ENCODE results near the gene SPRR2B. TPM values are rescaled to one million over a fixed set of nuclear protein-coding genes. Genes with fewer than 3 reads are reported as not detected.
"Not testable (repeated sequence)": the region's sequence is repeated elsewhere in the genome, so short reads cannot be mapped to it uniquely, and the experiment has no call there.

The SPRR2B gene
- not detected for total RNA-seq
- long read RNA-seq, donor 1 = 0 reads
- long read RNA-seq, donor 2 = 0 reads

- no peak within 1 kb of the TSS for H3K4me3 ChIP-seq
These were observed at the start of gene SPRR2B for GRCh38 chr1:153071511-153071910. Gene SPRR2B, minus strand, starts transcription at chr1:153071611. Its CDS starts 772 bp downstream, at chr1:153070839.

GRCh38 chr1:153120945-153121344 lies 49.5 kb upstream of the SPRR2B start:
- H3K4me1 ChIP-seq (ENCODE audit: low read depth) = no peaks in the 10 kb centered on the region
- H3K9me3 ChIP-seq = no peaks in the 10 kb centered on the region
- DNase-seq (no peak), ATAC-seq (no peak)
- TF ChIP-seq CTCF (IDR thresholded peaks at IDR 0.05) = no peak
- H3K36me3 ChIP-seq (ENCODE audit: low read depth) = no peaks in the 10 kb centered on the region
- H3K4me3 ChIP-seq = no peak overlapping the region
- intact Hi-C loops (cut with DNase I, micrococcal nuclease) = no loop called here

More at GRCh38 chr1:153071511-153071910, at the start of gene SPRR2B:
- no peaks in the 10 kb centered on the region for H3K36me3 ChIP-seq (ENCODE audit: low read depth)
- DNase-seq (no peak), ATAC-seq (no peak)
- no peaks in the 10 kb centered on the region for H3K9me3 ChIP-seq
- H3K4me1 ChIP-seq (ENCODE audit: low read depth) = no peaks in the 10 kb centered on the region
- intact Hi-C loops (cut with DNase I, micrococcal nuclease) = no loop called here
- no peak for TF ChIP-seq CTCF (IDR thresholded peaks at IDR 0.05)

- TF ChIP-seq CTCF (IDR thresholded peaks at IDR 0.05) = no peak
These were observed 48.1 kb upstream of the SPRR2B start for GRCh38 chr1:153119491-153119971.

GRCh38 chr1:153115264-153115663 lies 43.9 kb upstream of the SPRR2B start:
- H3K4me1 ChIP-seq (ENCODE audit: low read depth); H3K9me3 ChIP-seq; H3K4me3 ChIP-seq; intact Hi-C loops (cut with DNase I, micrococcal nuclease); ATAC-seq; H3K36me3 ChIP-seq (ENCODE audit: low read depth); DNase-seq: not testable (repeated sequence)

More at GRCh38 chr1:153119491-153119971, 48.1 kb upstream of the SPRR2B start:
- Histone ChIP-seq H3K36me3 (ENCODE audit: low read depth) (no peaks in the 10 kb centered on the region), H3K9me3 (no peaks in the 10 kb centered on the region), H3K4me1 (ENCODE audit: low read depth) (no peaks in the 10 kb centered on the region), H3K4me3 (no peak overlapping the region)
- no peak for DNase-seq
- intact Hi-C loops (cut with DNase I, micrococcal nuclease) = no loop called here
- ATAC-seq = no peak

- H3K4me1 ChIP-seq (ENCODE audit: low read depth) = no peaks in the 10 kb centered on the region
- DNase-seq = no peak
- TF ChIP-seq CTCF (IDR thresholded peaks at IDR 0.05) = no peak
- H3K4me3 ChIP-seq = no peak within 1 kb of the TSS
- ATAC-seq = no peak
- H3K36me3 ChIP-seq (ENCODE audit: low read depth) = no peaks in the 10 kb centered on the region
- intact Hi-C loops (cut with DNase I, micrococcal nuclease) = no loop called here
- no peaks in the 10 kb centered on the region for H3K9me3 ChIP-seq
These were observed 42.0 kb upstream of the SPRR2B start, which contains the start of gene SPRR2F for GRCh38 chr1:153113416-153113815. Gene SPRR2F, minus strand, starts transcription at chr1:153113516. Its CDS starts 783 bp downstream, at chr1:153112733.

GRCh38 chr1:153112454-153112853 lies 41.0 kb upstream of the SPRR2B start:
- H3K4me1 ChIP-seq (ENCODE audit: low read depth); H3K36me3 ChIP-seq (ENCODE audit: low read depth); H3K9me3 ChIP-seq; H3K4me3 ChIP-seq; ATAC-seq; intact Hi-C loops (cut with DNase I, micrococcal nuclease); DNase-seq: not testable (repeated sequence)

GRCh38 chr1:153100245-153100644 lies 28.8 kb upstream of the SPRR2B start:
- no peaks in the 10 kb centered on the region for H3K4me1 ChIP-seq (ENCODE audit: low read depth)
- no peak for DNase-seq
- intact Hi-C loops (cut with DNase I, micrococcal nuclease) = no loop called here
- TF ChIP-seq CTCF (IDR thresholded peaks at IDR 0.05) = no peak
- H3K4me3 ChIP-seq = no peak overlapping the region
- no peak for ATAC-seq
- H3K36me3 ChIP-seq (ENCODE audit: low read depth) = no peaks in the 10 kb centered on the region
- no peaks in the 10 kb centered on the region for H3K9me3 ChIP-seq
